ENCODE results near the gene PGRMC2.

The PGRMC2 gene

GRCh38 chr4:128315756-128316520 is 28.3 kb upstream of the PGRMC2 start:
- H3K9me3 ChIP-seq = no peaks in the 10 kb centered on the region
- no peaks in the 10 kb centered on the region for H3K36me3 ChIP-seq
- H3K27ac ChIP-seq = no peak overlapping the region
- TF ChIP-seq CTCF (IDR thresholded peaks at IDR 0.05) = no peak
- H3K27me3 ChIP-seq = no peaks in the 10 kb centered on the region
- H3K4me3 ChIP-seq (ENCODE audit: low read depth in 1 of 2, low read length in 1 of 2) = no peak overlapping the region
- no peaks in the 10 kb centered on the region for H3K4me1 ChIP-seq (ENCODE audit: control insufficient read depth in 1 of 2, insufficient read depth in 1 of 2, low read depth in 1 of 2, low read length in 1 of 2)

GRCh38 chr4:128311659-128312403 is 24.2 kb upstream of the PGRMC2 start:
- Histone ChIP-seq H3K27ac (no peak overlapping the region), H3K4me1 (ENCODE audit: control insufficient read depth in 1 of 2, insufficient read depth in 1 of 2, low read depth in 1 of 2, low read length in 1 of 2) (no peaks in the 10 kb centered on the region)
- TF ChIP-seq CTCF (IDR thresholded peaks at IDR 0.05) = no peak

GRCh38 chr4:128310266-128310697 is 22.7 kb upstream of the PGRMC2 start:
- Histone ChIP-seq H3K27me3 (no peaks in the 10 kb centered on the region), H3K9me3 (no peaks in the 10 kb centered on the region), H3K36me3 (no peaks in the 10 kb centered on the region), H3K4me1 (ENCODE audit: control insufficient read depth in 1 of 2, insufficient read depth in 1 of 2, low read depth in 1 of 2, low read length in 1 of 2) (no peaks in the 10 kb centered on the region), H3K4me3 (ENCODE audit: low read depth in 1 of 2, low read length in 1 of 2) (no peak overlapping the region), H3K27ac (no peak overlapping the region)
- no peak for TF ChIP-seq CTCF (IDR thresholded peaks at IDR 0.05)

More at GRCh38 chr4:128311659-128312403, 24.2 kb upstream of the PGRMC2 start:
- Histone ChIP-seq H3K9me3 (no peaks in the 10 kb centered on the region), H3K27me3 (no peaks in the 10 kb centered on the region), H3K36me3 (no peaks in the 10 kb centered on the region), H3K4me3 (ENCODE audit: low read depth in 1 of 2, low read length in 1 of 2) (no peak overlapping the region)

- Histone ChIP-seq H3K4me3 (ENCODE audit: low read depth in 1 of 2, low read length in 1 of 2) (no peak overlapping the region), H3K9me3 (no peaks in the 10 kb centered on the region), H3K27ac (no peak overlapping the region), H3K4me1 (ENCODE audit: control insufficient read depth in 1 of 2, insufficient read depth in 1 of 2, low read depth in 1 of 2, low read length in 1 of 2) (no peaks in the 10 kb centered on the region), H3K36me3 (no peaks in the 10 kb centered on the region), H3K27me3 (no peaks in the 10 kb centered on the region)
- no peak for TF ChIP-seq CTCF (IDR thresholded peaks at IDR 0.05)
These were observed 22.0 kb upstream of the PGRMC2 start for GRCh38 chr4:128309585-128309984.

- TF ChIP-seq CTCF (IDR thresholded peaks at IDR 0.05) = no peak
- H3K4me3 ChIP-seq (ENCODE audit: low read depth in 1 of 2, low read length in 1 of 2) = no peak overlapping the region
- H3K36me3 ChIP-seq = no peaks in the 10 kb centered on the region
- no peak overlapping the region for H3K27ac ChIP-seq
- H3K9me3 ChIP-seq = no peaks in the 10 kb centered on the region
- no peaks in the 10 kb centered on the region for H3K27me3 ChIP-seq
- no peaks in the 10 kb centered on the region for H3K4me1 ChIP-seq (ENCODE audit: control insufficient read depth in 1 of 2, insufficient read depth in 1 of 2, low read depth in 1 of 2, low read length in 1 of 2)
These were observed 21.4 kb upstream of the PGRMC2 start for GRCh38 chr4:128308986-128309385.

All from neutrophil (primary cell).